Measurements from ENCODE around the gene PRDX4. TPM values are rescaled to one million over a fixed set of nuclear protein-coding genes. Genes with fewer than 3 reads are reported as not detected.

Gene PRDX4
- total RNA-seq, 2 experiments from 2014 or later = 46.0 to 88.0 TPM

- intact Hi-C loops (cut with micrococcal nuclease; ENCODE audit: unreplicated experiment) = no loop called here
- CTCF ChIA-PET (ENCODE audit: unreplicated experiment) = no interaction called here
Observed at GRCh38 chrX:23631136-23631535, 36.2 kb upstream of the PRDX4 start.

GRCh38 chrX:23633834-23634580, 33.3 kb upstream of the PRDX4 start:
- intact Hi-C loops (cut with micrococcal nuclease; ENCODE audit: unreplicated experiment) = no loop called here
- Histone ChIP-seq H3K4me1 (ENCODE audit: insufficient read depth, low read length, poor library complexity, severe bottlenecking) (no peaks in the 10 kb centered on the region), H3K4me3 (ENCODE audit: low read depth, low read length, poor library complexity, severe bottlenecking) (no peak overlapping the region), H3K27ac (ENCODE audit: low read depth, low read length, poor library complexity, severe bottlenecking) (no peak overlapping the region), H3K9me2 (ENCODE audit: insufficient read depth, low read length) (no peaks in the 10 kb centered on the region), H3K4me2 (ENCODE audit: low read length) (no peak overlapping the region), H3K79me2 (ENCODE audit: insufficient read depth, low read depth, low read length) (no peaks in the 10 kb centered on the region), H2AFZ (ENCODE audit: low read length) (no peak overlapping the region), H3K9me3 (ENCODE audit: low read length) (no peaks in the 10 kb centered on the region), H3K36me3 (ENCODE audit: insufficient read depth, low read length) (no peaks in the 10 kb centered on the region), H4K20me1 (ENCODE audit: insufficient read depth, low read length) (no peaks in the 10 kb centered on the region)
- CTCF ChIA-PET (ENCODE audit: unreplicated experiment) = interaction anchor here (0.6 kb wide), 1 partner anchor 464 kb away, joined by 3 read pairs; no protein-coding TSS in a partner anchor
- TF ChIP-seq CTCF (conservative IDR thresholded peaks at IDR 0.05; ENCODE audit: low read length) (peak; percentile 48), EZH2phosphoT487 (IDR thresholded peaks at IDR 0.05; ENCODE audit: borderline replicate concordance, low read depth, low read length) (no peak)
- POLR2A ChIA-PET = no interaction called here
- DNase-seq (ENCODE audit: low spot score) = no peak
- no TSS peak for BruUV-seq (replicated peaks)

More at GRCh38 chrX:23631136-23631535, 36.2 kb upstream of the PRDX4 start:
- no peaks in the 10 kb centered on the region for H3K79me2 ChIP-seq (ENCODE audit: insufficient read depth, low read depth, low read length)
- no peak overlapping the region for H3K4me3 ChIP-seq (ENCODE audit: low read depth, low read length, poor library complexity, severe bottlenecking)
- TF ChIP-seq EZH2phosphoT487 (IDR thresholded peaks at IDR 0.05; ENCODE audit: borderline replicate concordance, low read depth, low read length) = no peak
- no peak for TF ChIP-seq CTCF (conservative IDR thresholded peaks at IDR 0.05; ENCODE audit: low read length)
- no peaks in the 10 kb centered on the region for H3K4me1 ChIP-seq (ENCODE audit: insufficient read depth, low read length, poor library complexity, severe bottlenecking)
- H3K9me2 ChIP-seq (ENCODE audit: insufficient read depth, low read length) = no peaks in the 10 kb centered on the region
- POLR2A ChIA-PET = no interaction called here
- no peaks in the 10 kb centered on the region for H3K36me3 ChIP-seq (ENCODE audit: insufficient read depth, low read length)
- no peaks in the 10 kb centered on the region for H3K9me3 ChIP-seq (ENCODE audit: low read length)
- H2AFZ ChIP-seq (ENCODE audit: low read length) = no peak overlapping the region
- H3K27ac ChIP-seq (ENCODE audit: low read depth, low read length, poor library complexity, severe bottlenecking) = no peak overlapping the region
- DNase-seq (ENCODE audit: low spot score) = no peak
- H3K4me2 ChIP-seq (ENCODE audit: low read length) = no peak overlapping the region
- no peaks in the 10 kb centered on the region for H4K20me1 ChIP-seq (ENCODE audit: insufficient read depth, low read length)
- BruUV-seq (replicated peaks) = no TSS peak

GRCh38 chrX:23637187-23637586, 30.1 kb upstream of the PRDX4 start:
- no TSS peak for BruUV-seq (replicated peaks)
- POLR2A ChIA-PET = no interaction called here
- TF ChIP-seq CTCF (conservative IDR thresholded peaks at IDR 0.05; ENCODE audit: low read length) = no peak
- Histone ChIP-seq H4K20me1 (ENCODE audit: insufficient read depth, low read length) (no peaks in the 10 kb centered on the region), H3K9me3 (ENCODE audit: low read length) (no peaks in the 10 kb centered on the region), H3K36me3 (ENCODE audit: insufficient read depth, low read length) (no peaks in the 10 kb centered on the region), H3K79me2 (ENCODE audit: insufficient read depth, low read depth, low read length) (no peaks in the 10 kb centered on the region), H3K4me1 (ENCODE audit: insufficient read depth, low read length, poor library complexity, severe bottlenecking) (no peaks in the 10 kb centered on the region), H3K27ac (ENCODE audit: low read depth, low read length, poor library complexity, severe bottlenecking) (no peak overlapping the region), H2AFZ (ENCODE audit: low read length) (no peak overlapping the region), H3K9me2 (ENCODE audit: insufficient read depth, low read length) (no peaks in the 10 kb centered on the region), H3K4me3 (ENCODE audit: low read depth, low read length, poor library complexity, severe bottlenecking) (no peak overlapping the region), H3K4me2 (ENCODE audit: low read length) (no peak overlapping the region)
- intact Hi-C loops (cut with micrococcal nuclease; ENCODE audit: unreplicated experiment) = no loop called here
- no peak for DNase-seq (ENCODE audit: low spot score)
- CTCF ChIA-PET (ENCODE audit: unreplicated experiment) = no interaction called here
